GM12878 (cell line): ENCODE data around the gene CLDN9.

Source experiments
- ATF7 ChIP-seq: fragments of 450-650 bp; IDR thresholded peaks from 2 replicates; pipeline ENCODE4 v1.6.1; 2016; ENCODE audit warnings: low read depth, mild to moderate bottlenecking
- CEBPB ChIP-seq, 2 experiments: fragments of 150-350 bp in 1 of 2; IDR thresholded peaks; 2 replicates each; pipeline ENCODE4 v1.6.1; 2012 to 2014; ENCODE audit warnings: low read depth in 2 of 2, low read length in 2 of 2, borderline replicate concordance in 1 of 2, inconsistent platforms in 1 of 2
- CHD4 ChIP-seq: fragments of 200-600 bp; sonication (generic); IDR thresholded peaks from 2 replicates; pipeline ENCODE4 v1.6.1; 2016; ENCODE audit warnings: mild to moderate bottlenecking
- EP300 ChIP-seq, 2 experiments: fragments of 150-350 bp in 1 of 2; IDR thresholded peaks; 2 replicates each; pipeline ENCODE4 v1.6.1; 2011 to 2012; ENCODE audit warnings: low read depth in 2 of 2, low read length in 2 of 2, borderline replicate concordance in 1 of 2, improper control_type of control experiment in 1 of 2, inconsistent platforms in 1 of 2; ENCODE audit not compliant: control insufficient read depth in 1 of 2
- ESRRA ChIP-seq: IDR thresholded peaks from 2 replicates; pipeline ENCODE4 v1.6.1; 2012; ENCODE audit warnings: mild to moderate bottlenecking, low read length, improper control_type of control experiment
- IKZF2 ChIP-seq, 2 experiments: fragments of 450-650 bp; IDR thresholded peaks; 2 replicates each; pipeline ENCODE4 v1.6.1; 2017; ENCODE audit warnings: mild to moderate bottlenecking in 2 of 2, moderate library complexity in 2 of 2
- JUNB ChIP-seq: IDR thresholded peaks from 2 replicates; pipeline ENCODE4 v1.6.1; 2016; ENCODE audit warnings: antibody characterized with exemption, mild to moderate bottlenecking
- KDM1A ChIP-seq: fragments of 200-600 bp; sonication (generic); IDR thresholded peaks from 2 replicates; pipeline ENCODE4 v1.6.1; 2016; ENCODE audit warnings: borderline replicate concordance
- MYB ChIP-seq: fragments of 150-350 bp; IDR thresholded peaks from 2 replicates; pipeline ENCODE4 v1.6.1; 2014; ENCODE audit warnings: mild to moderate bottlenecking, low read depth, low read length, borderline replicate concordance
- NFIC ChIP-seq: IDR thresholded peaks from 2 replicates; pipeline ENCODE4 v1.6.1; 2012; ENCODE audit warnings: low read depth, mild to moderate bottlenecking, inconsistent platforms, low read length, moderate library complexity
- NRF1 ChIP-seq: conservative IDR thresholded peaks from 2 replicates; pipeline ENCODE4 v1.6.1; 2011; ENCODE audit warnings: mild to moderate bottlenecking, low read depth, low read length, improper control_type of control experiment
- RAD21 ChIP-seq: IDR thresholded peaks from 2 replicates; pipeline ENCODE4 v1.6.1; 2011; ENCODE audit warnings: mild to moderate bottlenecking, low read depth, low read length, moderate library complexity; ENCODE audit not compliant: insufficient read depth
- TF ChIP-seq, protein P1 (sequence below): IDR thresholded peaks from 2 replicates; pipeline ENCODE4 v1.6.1; 2012; ENCODE audit warnings: low read length, inconsistent platforms
- TF ChIP-seq, protein P2 (sequence below), 3 experiments: IDR thresholded peaks in 2 of 3; conservative IDR thresholded peaks in 1 of 3; 2 replicates each; pipeline ENCODE4 v1.5.1; 2011; ENCODE audit warnings: low read depth in 3 of 3, low read length in 3 of 3, mild to moderate bottlenecking in 3 of 3, control low read depth in 2 of 3, moderate library complexity in 2 of 3, inconsistent platforms in 1 of 3, mixed read lengths in 1 of 3; ENCODE audit not compliant: control insufficient read depth in 2 of 3, insufficient read depth in 1 of 3; ENCODE audit errors: extremely low read depth in 1 of 3

DNA sequence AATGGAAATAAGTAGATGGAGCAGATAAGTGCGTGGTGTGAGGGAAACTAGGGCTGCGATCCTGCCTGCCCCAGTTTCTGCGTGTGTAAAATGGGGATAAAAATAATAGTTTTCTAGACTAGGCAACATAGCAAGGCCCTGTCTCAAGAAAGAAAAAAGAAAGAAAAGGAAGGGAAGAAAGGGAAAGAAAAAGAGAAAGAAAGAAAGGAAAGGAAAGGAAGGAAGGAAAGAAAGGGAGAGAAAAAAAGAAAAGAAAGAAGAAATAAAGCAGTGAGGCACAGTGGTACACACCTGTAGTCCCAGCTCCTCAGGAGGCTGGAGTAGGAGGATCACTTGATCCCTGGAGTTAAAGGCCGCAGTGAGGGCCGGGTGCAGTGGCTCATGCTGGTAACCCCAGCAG is 30.3 kb upstream of the CLDN9 start:
- TF ChIP-seq EP300 (IDR thresholded peaks at IDR 0.05; ENCODE audit: borderline replicate concordance in 1 of 2, control insufficient read depth in 1 of 2, low read depth in 2 of 2, low read length in 2 of 2) (no peak), NFIC (no peak), JUNB (no peak), CEBPB (IDR thresholded peaks at IDR 0.05; ENCODE audit: borderline replicate concordance in 1 of 2, low read depth in 2 of 2, low read length in 2 of 2) (no peak), MYB (no peak), RAD21 (no peak), ESRRA (no peak), KDM1A (no peak), IKZF2 (IDR thresholded peaks at IDR 0.05) (no peak), NRF1 (no peak), CHD4 (no peak), ATF7 (no peak)
- TF ChIP-seq, protein P1, sequence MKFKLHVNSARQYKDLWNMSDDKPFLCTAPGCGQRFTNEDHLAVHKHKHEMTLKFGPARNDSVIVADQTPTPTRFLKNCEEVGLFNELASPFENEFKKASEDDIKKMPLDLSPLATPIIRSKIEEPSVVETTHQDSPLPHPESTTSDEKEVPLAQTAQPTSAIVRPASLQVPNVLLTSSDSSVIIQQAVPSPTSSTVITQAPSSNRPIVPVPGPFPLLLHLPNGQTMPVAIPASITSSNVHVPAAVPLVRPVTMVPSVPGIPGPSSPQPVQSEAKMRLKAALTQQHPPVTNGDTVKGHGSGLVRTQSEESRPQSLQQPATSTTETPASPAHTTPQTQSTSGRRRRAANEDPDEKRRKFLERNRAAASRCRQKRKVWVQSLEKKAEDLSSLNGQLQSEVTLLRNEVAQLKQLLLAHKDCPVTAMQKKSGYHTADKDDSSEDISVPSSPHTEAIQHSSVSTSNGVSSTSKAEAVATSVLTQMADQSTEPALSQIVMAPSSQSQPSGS = no peak
- TF ChIP-seq, protein P2, sequence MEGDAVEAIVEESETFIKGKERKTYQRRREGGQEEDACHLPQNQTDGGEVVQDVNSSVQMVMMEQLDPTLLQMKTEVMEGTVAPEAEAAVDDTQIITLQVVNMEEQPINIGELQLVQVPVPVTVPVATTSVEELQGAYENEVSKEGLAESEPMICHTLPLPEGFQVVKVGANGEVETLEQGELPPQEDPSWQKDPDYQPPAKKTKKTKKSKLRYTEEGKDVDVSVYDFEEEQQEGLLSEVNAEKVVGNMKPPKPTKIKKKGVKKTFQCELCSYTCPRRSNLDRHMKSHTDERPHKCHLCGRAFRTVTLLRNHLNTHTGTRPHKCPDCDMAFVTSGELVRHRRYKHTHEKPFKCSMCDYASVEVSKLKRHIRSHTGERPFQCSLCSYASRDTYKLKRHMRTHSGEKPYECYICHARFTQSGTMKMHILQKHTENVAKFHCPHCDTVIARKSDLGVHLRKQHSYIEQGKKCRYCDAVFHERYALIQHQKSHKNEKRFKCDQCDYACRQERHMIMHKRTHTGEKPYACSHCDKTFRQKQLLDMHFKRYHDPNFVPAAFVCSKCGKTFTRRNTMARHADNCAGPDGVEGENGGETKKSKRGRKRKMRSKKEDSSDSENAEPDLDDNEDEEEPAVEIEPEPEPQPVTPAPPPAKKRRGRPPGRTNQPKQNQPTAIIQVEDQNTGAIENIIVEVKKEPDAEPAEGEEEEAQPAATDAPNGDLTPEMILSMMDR (IDR thresholded peaks at IDR 0.05 in 2 of 3, conservative IDR thresholded peaks at IDR 0.05 in 1 of 3; ENCODE audit: control insufficient read depth in 2 of 3, extremely low read depth in 1 of 3, insufficient read depth in 1 of 3, low read depth in 3 of 3, low read length in 3 of 3) = no peak
